ENCODE results near the gene OR9Q2.
"Not testable (repeated sequence)": the region's sequence is repeated elsewhere in the genome, so short reads cannot be mapped to it uniquely, and the experiment has no call there.

The OR9Q2 gene

GRCh38 chr11:58195939-58196338, 7.1 kb downstream of the OR9Q2 start:
- ChIA-PET POLR2A (no interaction called here), CTCF (no interaction called here)
- TF ChIP-seq CTCF (IDR thresholded peaks at IDR 0.05; ENCODE audit: control extremely low read depth, extremely low read depth, low read depth, missing control alignments): no peak
- DNase-seq (ENCODE audit: extremely low spot score): no peak

- no peak for DNase-seq (ENCODE audit: extremely low spot score)
- TF ChIP-seq CTCF (IDR thresholded peaks at IDR 0.05; ENCODE audit: control extremely low read depth, extremely low read depth, low read depth, missing control alignments): no peak
- CTCF ChIA-PET: no interaction called here
- POLR2A ChIA-PET: no interaction called here
Observed at GRCh38 chr11:58199271-58199670, 10.4 kb downstream of the OR9Q2 start.

- ChIA-PET CTCF (no interaction called here), POLR2A (no interaction called here)
- no peak for TF ChIP-seq CTCF (IDR thresholded peaks at IDR 0.05; ENCODE audit: control extremely low read depth, extremely low read depth, low read depth, missing control alignments)
- DNase-seq (ENCODE audit: extremely low spot score): no peak
Observed at GRCh38 chr11:58204042-58204441, 15.2 kb downstream of the OR9Q2 start, which contains the start of gene OR1S2. Gene OR1S2 (minus strand): TSS chr11:58204142. CDS start chr11:58204142, 0 bp downstream.

GRCh38 chr11:58212420-58212819, 23.6 kb downstream of the OR9Q2 start, which contains the start of gene OR1S1:
Gene OR1S1 (plus strand): TSS chr11:58212720.
- POLR2A ChIA-PET; CTCF ChIA-PET; DNase-seq (ENCODE audit: extremely low spot score): not testable (repeated sequence)

GRCh38 chr11:58216476-58216875, 27.6 kb downstream of the OR9Q2 start:
- ChIA-PET CTCF (no interaction called here), POLR2A (no interaction called here)
- DNase-seq (ENCODE audit: extremely low spot score): no peak
- no peak for TF ChIP-seq CTCF (IDR thresholded peaks at IDR 0.05; ENCODE audit: control extremely low read depth, extremely low read depth, low read depth, missing control alignments)

GRCh38 chr11:58222721-58223120, 33.9 kb downstream of the OR9Q2 start:
- CTCF ChIA-PET: no interaction called here
- POLR2A ChIA-PET: no interaction called here
- no peak for TF ChIP-seq CTCF (IDR thresholded peaks at IDR 0.05; ENCODE audit: control extremely low read depth, extremely low read depth, low read depth, missing control alignments)
- no peak for DNase-seq (ENCODE audit: extremely low spot score)

- ChIA-PET CTCF (interaction anchor here (1.4 kb wide), 1 partner anchor 10 kb away, joined by 3 read pairs; no protein-coding TSS in a partner anchor), POLR2A (no interaction called here)
- no peak for TF ChIP-seq CTCF (IDR thresholded peaks at IDR 0.05; ENCODE audit: control extremely low read depth, extremely low read depth, low read depth, missing control alignments)
- no peak for DNase-seq (ENCODE audit: extremely low spot score)
Observed at GRCh38 chr11:58227956-58228615, 39.2 kb downstream of the OR9Q2 start.
